SH-SY5Y (cell line): ENCODE results near the gene FANCC.

Experiments
- GATA2 ChIP-seq: IDR thresholded peaks from 2 replicates; pipeline ENCODE4 v1.6.1; 2011; ENCODE audit warnings: mild to moderate bottlenecking, low read depth, low read length
- GATA3 ChIP-seq: IDR thresholded peaks from 2 replicates; pipeline ENCODE4 v1.6.1; 2011; ENCODE audit warnings: low read depth, mild to moderate bottlenecking, low read length, moderate library complexity

- no peak for TF ChIP-seq GATA2
- TF ChIP-seq GATA3: no peak
Measured at GRCh38 chr9:95330720-95331404, 13.4 kb upstream of the FANCC start.
